OCI-LY7 (cell line): Measurements from ENCODE around the gene SYNJ1. TPM values are rescaled to one million over a fixed set of nuclear protein-coding genes. Genes with fewer than 3 reads are reported as not detected.

Experiments
- BruUV-seq: library from RNA; stranded (reverse); fragments of 400-500 nt; replicated peaks from 2 replicates; lab custom pipeline; 2021; lab: Mats Ljungman, UMichigan
- CTCF ChIA-PET: fragments of 300-600 bp; sonication (Branson Sonifier 250); formaldehyde crosslinking; loops from one replicate; lab custom pipeline; 2022; ENCODE audit warnings: antibody characterized with exemption; ENCODE audit not compliant: unreplicated experiment; lab: Charles Lee
- POLR2A ChIA-PET: fragments of 300-600 bp; sonication (Branson Sonifier 250); formaldehyde crosslinking; loops from one replicate; lab custom pipeline; 2022; ENCODE audit warnings: antibody characterized with exemption; lab: Charles Lee
- DNase-seq: peaks from one replicate; pipeline ENCODE4 v3.0.0-alpha.2; 2015; ENCODE audit warnings: low spot score
- H2AFZ ChIP-seq: fragments of 200-600 bp; sonication (generic), shearing (Covaris generic); 2 replicates; pipeline ENCODE4 v1.6.1; 2014; ENCODE audit warnings: mild to moderate bottlenecking, antibody characterized with exemption, low read length, moderate library complexity
- H3K27ac ChIP-seq: fragments of 200-600 bp; sonication (generic); 2 replicates; pipeline ENCODE4 v1.5.1; 2014; ENCODE audit warnings: mixed run types, low read depth, mild to moderate bottlenecking, moderate library complexity, low read length, inconsistent platforms; ENCODE audit not compliant: poor library complexity, severe bottlenecking
- H3K36me3 ChIP-seq: fragments of 200-600 bp; sonication (generic); 2 replicates; pipeline ENCODE4 v1.6.1; 2014; ENCODE audit warnings: mild to moderate bottlenecking, antibody characterized with exemption, low read length, moderate library complexity, mixed read lengths; ENCODE audit not compliant: insufficient read depth
- H3K4me1 ChIP-seq: fragments of 200-600 bp; sonication (generic); 2 replicates; pipeline ENCODE4 v1.5.1; 2014; ENCODE audit warnings: mild to moderate bottlenecking, low read length; ENCODE audit not compliant: insufficient read depth, poor library complexity, severe bottlenecking
- H3K4me2 ChIP-seq: fragments of 200-600 bp; sonication (generic); 2 replicates; pipeline ENCODE4 v1.6.1; 2014; ENCODE audit warnings: mild to moderate bottlenecking, low read length
- H3K4me3 ChIP-seq: fragments of 200-600 bp; sonication (generic); 2 replicates; pipeline ENCODE4 v1.5.1; 2014; ENCODE audit warnings: mild to moderate bottlenecking, low read depth, low read length; ENCODE audit not compliant: poor library complexity, severe bottlenecking
- H3K79me2 ChIP-seq: fragments of 200-600 bp; sonication (generic); 2 replicates; pipeline ENCODE4 v1.6.1; 2016; ENCODE audit warnings: low read depth, mild to moderate bottlenecking, low read length, moderate library complexity, mixed read lengths; ENCODE audit not compliant: insufficient read depth
- H3K9me2 ChIP-seq: fragments of 200-600 bp; sonication (generic); 2 replicates; pipeline ENCODE4 v1.6.1; 2016; ENCODE audit warnings: mild to moderate bottlenecking, low read length, mixed read lengths; ENCODE audit not compliant: insufficient read depth
- H3K9me3 ChIP-seq: fragments of 200-600 bp; sonication (generic); 2 replicates; pipeline ENCODE4 v1.6.1; 2014; ENCODE audit warnings: mild to moderate bottlenecking, mixed run types, low read length, mixed read lengths
- H4K20me1 ChIP-seq: fragments of 200-600 bp; sonication (generic); 2 replicates; pipeline ENCODE4 v1.6.1; 2014; ENCODE audit warnings: mild to moderate bottlenecking, antibody characterized with exemption, low read length, moderate library complexity, mixed read lengths; ENCODE audit not compliant: insufficient read depth
- EZH2phosphoT487 ChIP-seq: fragments of 200-600 bp; sonication (generic); IDR thresholded peaks from 2 replicates; pipeline ENCODE4 v1.6.1; 2018; ENCODE audit warnings: low read depth, borderline replicate concordance, mild to moderate bottlenecking, mixed run types, antibody characterized with exemption, low read length, moderate library complexity, mixed read lengths
- intact Hi-C: fragments of 100-400 bp; cut with micrococcal nuclease; formaldehyde crosslinking; loops from one replicate; pipeline ENCODE4 v1.10.0; 2022; ENCODE audit not compliant: unreplicated experiment
- total RNA-seq, 2 experiments: library from RNA; depleted of rRNA in 1 of 2; stranded (reverse); fragments of >200 nt in 1 of 2; shearing (Covaris generic) in 1 of 2; gene quantifications; 2 replicates each; pipeline ENCODE4 v1.2.3, GENCODE V29; 2014 to 2022
- TF ChIP-seq, protein P1 (sequence below): fragments of 200-600 bp; sonication (generic); conservative IDR thresholded peaks from 2 replicates; pipeline ENCODE4 v1.5.1; 2014; ENCODE audit warnings: mild to moderate bottlenecking, antibody characterized with exemption, low read length, moderate library complexity, mixed read lengths

The SYNJ1 gene
- total RNA-seq, 2 experiments from 2014 or later = 3.8 to 8.0 TPM

DNA sequence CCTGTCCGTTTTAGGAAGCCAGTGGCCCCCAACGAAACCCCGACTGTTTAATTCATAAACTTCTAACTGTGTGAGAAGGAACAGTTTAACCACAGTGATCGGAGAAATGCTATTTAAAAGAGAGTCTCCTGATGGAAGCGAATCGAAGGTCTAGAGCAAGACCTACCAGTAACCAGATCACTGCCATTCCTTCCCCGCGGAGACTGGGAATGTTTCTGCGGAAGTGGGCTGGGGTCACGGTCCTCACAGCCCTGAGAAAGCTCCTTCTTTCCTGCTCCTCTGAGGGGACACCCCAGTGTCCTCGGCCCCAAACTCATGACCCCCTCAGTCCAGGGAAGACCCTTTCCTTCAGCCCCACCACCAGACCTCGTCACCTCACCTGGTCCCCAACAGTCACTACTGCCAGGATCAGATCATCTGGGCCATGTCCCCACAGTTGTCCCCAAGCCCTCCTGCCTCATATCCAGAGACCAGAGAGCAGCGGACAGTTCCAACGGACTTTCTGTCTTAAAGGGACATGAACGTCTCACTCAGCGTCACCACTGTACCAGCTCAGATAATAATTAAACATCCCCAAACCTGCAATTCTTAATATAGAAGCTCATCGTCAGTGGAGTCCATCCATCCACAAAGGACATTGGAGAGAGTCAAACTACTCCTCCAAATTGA is 142.6 kb downstream of the SYNJ1 start, which contains the start of gene TCP10L:
Gene TCP10L, minus strand, starts transcription at position 482 of the 669 bp plus-strand sequence. CDS start 1,219 bp downstream, outside the sequence.
- POLR2A ChIA-PET = no interaction called here

DNA sequence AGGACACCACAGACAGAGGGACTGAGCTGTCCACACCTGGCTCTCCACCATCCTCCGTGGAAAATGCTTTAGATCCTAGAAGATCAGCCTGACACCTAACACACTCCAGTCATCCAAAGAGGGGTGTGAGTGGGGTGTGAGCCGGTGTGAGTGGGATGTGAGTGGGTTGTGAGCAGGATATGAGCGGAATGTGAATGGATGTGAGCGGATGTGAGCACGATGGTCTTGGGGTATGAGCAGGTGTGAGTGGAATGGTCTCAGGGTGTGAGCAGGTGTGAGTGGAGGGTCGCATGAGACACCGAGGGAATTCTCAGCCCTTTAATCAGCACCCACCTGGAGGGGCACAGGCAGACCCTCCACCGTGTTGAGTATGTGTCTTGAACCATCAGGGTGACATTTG is 143.3 kb downstream of the SYNJ1 start:
- no peak overlapping the region for H3K4me3 ChIP-seq
- H3K27ac ChIP-seq = no peak overlapping the region
- CTCF ChIA-PET = no interaction called here
- H3K9me2 ChIP-seq = no peaks in the 10 kb centered on the region
- POLR2A ChIA-PET = no interaction called here
- intact Hi-C loops = no loop called here
- no peaks in the 10 kb centered on the region for H4K20me1 ChIP-seq
- no peaks in the 10 kb centered on the region for H3K79me2 ChIP-seq
- H3K4me1 ChIP-seq = no peaks in the 10 kb centered on the region
- TF ChIP-seq EZH2phosphoT487 = no peak
- TF ChIP-seq, protein P1, sequence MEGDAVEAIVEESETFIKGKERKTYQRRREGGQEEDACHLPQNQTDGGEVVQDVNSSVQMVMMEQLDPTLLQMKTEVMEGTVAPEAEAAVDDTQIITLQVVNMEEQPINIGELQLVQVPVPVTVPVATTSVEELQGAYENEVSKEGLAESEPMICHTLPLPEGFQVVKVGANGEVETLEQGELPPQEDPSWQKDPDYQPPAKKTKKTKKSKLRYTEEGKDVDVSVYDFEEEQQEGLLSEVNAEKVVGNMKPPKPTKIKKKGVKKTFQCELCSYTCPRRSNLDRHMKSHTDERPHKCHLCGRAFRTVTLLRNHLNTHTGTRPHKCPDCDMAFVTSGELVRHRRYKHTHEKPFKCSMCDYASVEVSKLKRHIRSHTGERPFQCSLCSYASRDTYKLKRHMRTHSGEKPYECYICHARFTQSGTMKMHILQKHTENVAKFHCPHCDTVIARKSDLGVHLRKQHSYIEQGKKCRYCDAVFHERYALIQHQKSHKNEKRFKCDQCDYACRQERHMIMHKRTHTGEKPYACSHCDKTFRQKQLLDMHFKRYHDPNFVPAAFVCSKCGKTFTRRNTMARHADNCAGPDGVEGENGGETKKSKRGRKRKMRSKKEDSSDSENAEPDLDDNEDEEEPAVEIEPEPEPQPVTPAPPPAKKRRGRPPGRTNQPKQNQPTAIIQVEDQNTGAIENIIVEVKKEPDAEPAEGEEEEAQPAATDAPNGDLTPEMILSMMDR = no peak
- H3K36me3 ChIP-seq = no peaks in the 10 kb centered on the region
- no peak overlapping the region for H2AFZ ChIP-seq
- H3K4me2 ChIP-seq = no peak overlapping the region
- no peak for DNase-seq
- H3K9me3 ChIP-seq = no peaks in the 10 kb centered on the region
- BruUV-seq = no TSS peak

More for the DNA sequence above, 142.6 kb downstream of the SYNJ1 start, which contains the start of gene TCP10L:
- no peak for DNase-seq
- TF ChIP-seq EZH2phosphoT487 = no peak
- TF ChIP-seq, protein P1 = no peak
- Histone ChIP-seq H3K36me3 (no peaks in the 10 kb centered on the region), H3K9me3 (no peaks in the 10 kb centered on the region), H3K4me2 (no peak within 1 kb of the TSS), H3K4me3 (no peak within 1 kb of the TSS), H3K4me1 (no peaks in the 10 kb centered on the region), H4K20me1 (no peaks in the 10 kb centered on the region), H3K9me2 (no peaks in the 10 kb centered on the region), H3K79me2 (no peaks in the 10 kb centered on the region), H2AFZ (no peak within 1 kb of the TSS), H3K27ac (no peak within 1 kb of the TSS)
- no TSS peak for BruUV-seq
- intact Hi-C loops = no loop called here
- CTCF ChIA-PET = no interaction called here

- intact Hi-C loops = no loop called here
- POLR2A ChIA-PET = no interaction called here
- CTCF ChIA-PET = no interaction called here
- Histone ChIP-seq H3K9me2 (no peaks in the 10 kb centered on the region), H3K36me3 (no peaks in the 10 kb centered on the region), H3K9me3 (no peaks in the 10 kb centered on the region), H3K4me3 (no peak overlapping the region), H3K79me2 (no peaks in the 10 kb centered on the region), H2AFZ (no peak overlapping the region), H4K20me1 (no peaks in the 10 kb centered on the region), H3K4me2 (no peak overlapping the region), H3K27ac (no peak overlapping the region), H3K4me1 (no peaks in the 10 kb centered on the region)
- no peak for DNase-seq
- TF ChIP-seq, protein P1 = no peak
- no peak for TF ChIP-seq EZH2phosphoT487
- no TSS peak for BruUV-seq
Measured at GRCh38 chr21:32581732-32582131, 146.1 kb downstream of the SYNJ1 start.
